Body of pancreas (tissue), 4 donors: Measurements from ENCODE around the gene REG3G.

Source experiments
- POLR2A ChIP-seq, 3 donors: fragments of 450-650 bp; IDR thresholded peaks; one replicate each; pipeline ENCODE4 v1.6.1; 2016; ENCODE audit warnings: antibody characterized with exemption in 3 of 3, mild to moderate bottlenecking in 2 of 3
- TF ChIP-seq, protein P1 (sequence below), 7 experiments: fragments of 450-650 bp in 4 of 7; fragments of 200-600 bp in 3 of 7; sonication (generic) in 3 of 7; IDR thresholded peaks; one replicate each; pipeline ENCODE4 v1.5.1; 2016 to 2019; ENCODE audit warnings: antibody characterized with exemption in 7 of 7

DNA sequence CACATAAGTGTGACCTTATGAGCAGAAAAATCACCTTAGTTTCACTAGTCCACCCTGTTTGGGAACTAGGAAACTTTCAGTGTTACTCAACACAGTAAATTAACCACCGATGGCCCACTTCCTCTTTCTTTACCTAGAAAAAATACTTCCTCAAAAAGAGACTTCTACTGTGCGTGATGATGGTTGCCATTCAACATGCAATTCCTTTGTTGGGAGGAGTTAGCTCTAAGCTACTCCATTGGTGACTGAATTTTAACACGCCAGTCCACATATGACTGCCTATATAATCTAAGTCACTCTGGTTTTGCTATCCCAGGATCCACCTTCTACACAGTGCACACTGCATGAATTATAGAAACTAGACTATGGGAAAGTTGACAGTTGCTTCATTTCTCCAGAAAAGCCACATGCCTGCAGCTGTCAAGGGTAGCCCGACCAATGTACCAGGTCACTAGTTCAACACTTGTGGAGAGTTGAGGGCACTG, 47.8 kb upstream of the REG3G start:
- TF ChIP-seq, protein P1, sequence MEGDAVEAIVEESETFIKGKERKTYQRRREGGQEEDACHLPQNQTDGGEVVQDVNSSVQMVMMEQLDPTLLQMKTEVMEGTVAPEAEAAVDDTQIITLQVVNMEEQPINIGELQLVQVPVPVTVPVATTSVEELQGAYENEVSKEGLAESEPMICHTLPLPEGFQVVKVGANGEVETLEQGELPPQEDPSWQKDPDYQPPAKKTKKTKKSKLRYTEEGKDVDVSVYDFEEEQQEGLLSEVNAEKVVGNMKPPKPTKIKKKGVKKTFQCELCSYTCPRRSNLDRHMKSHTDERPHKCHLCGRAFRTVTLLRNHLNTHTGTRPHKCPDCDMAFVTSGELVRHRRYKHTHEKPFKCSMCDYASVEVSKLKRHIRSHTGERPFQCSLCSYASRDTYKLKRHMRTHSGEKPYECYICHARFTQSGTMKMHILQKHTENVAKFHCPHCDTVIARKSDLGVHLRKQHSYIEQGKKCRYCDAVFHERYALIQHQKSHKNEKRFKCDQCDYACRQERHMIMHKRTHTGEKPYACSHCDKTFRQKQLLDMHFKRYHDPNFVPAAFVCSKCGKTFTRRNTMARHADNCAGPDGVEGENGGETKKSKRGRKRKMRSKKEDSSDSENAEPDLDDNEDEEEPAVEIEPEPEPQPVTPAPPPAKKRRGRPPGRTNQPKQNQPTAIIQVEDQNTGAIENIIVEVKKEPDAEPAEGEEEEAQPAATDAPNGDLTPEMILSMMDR (IDR thresholded peaks at IDR 0.05), result no peak
- TF ChIP-seq POLR2A (IDR thresholded peaks at IDR 0.05), result no peak
